Panc1 (cell line): Measurements from ENCODE around the gene ASAP2.

Experiments used
- POLR2AphosphoS5 ChIP-seq: IDR thresholded peaks from 2 replicates; pipeline ENCODE4 v1.6.1; 2012; ENCODE audit warnings: mild to moderate bottlenecking, low read depth, low read length, moderate library complexity
- TCF7L2 ChIP-seq: IDR thresholded peaks from 2 replicates; pipeline ENCODE4 v1.6.1; 2011; ENCODE audit warnings: mild to moderate bottlenecking, low read depth, low read length, inconsistent platforms
- TF ChIP-seq, protein P1 (sequence below): fragments of 450-650 bp; IDR thresholded peaks from 2 replicates; pipeline ENCODE4 v1.5.1; 2017; ENCODE audit warnings: mild to moderate bottlenecking
- TF ChIP-seq, protein P2 (sequence below), 2 experiments: IDR thresholded peaks; 2 replicates each; pipeline ENCODE4 v1.6.1; 2011 to 2012; ENCODE audit warnings: low read depth in 2 of 2, control low read depth in 1 of 2, low read length in 1 of 2, mild to moderate bottlenecking in 1 of 2, moderate library complexity in 1 of 2; ENCODE audit not compliant: insufficient read depth in 1 of 2

GRCh38 chr2:9240745-9241144 is 34.1 kb downstream of the ASAP2 start:
- TF ChIP-seq, protein P1, sequence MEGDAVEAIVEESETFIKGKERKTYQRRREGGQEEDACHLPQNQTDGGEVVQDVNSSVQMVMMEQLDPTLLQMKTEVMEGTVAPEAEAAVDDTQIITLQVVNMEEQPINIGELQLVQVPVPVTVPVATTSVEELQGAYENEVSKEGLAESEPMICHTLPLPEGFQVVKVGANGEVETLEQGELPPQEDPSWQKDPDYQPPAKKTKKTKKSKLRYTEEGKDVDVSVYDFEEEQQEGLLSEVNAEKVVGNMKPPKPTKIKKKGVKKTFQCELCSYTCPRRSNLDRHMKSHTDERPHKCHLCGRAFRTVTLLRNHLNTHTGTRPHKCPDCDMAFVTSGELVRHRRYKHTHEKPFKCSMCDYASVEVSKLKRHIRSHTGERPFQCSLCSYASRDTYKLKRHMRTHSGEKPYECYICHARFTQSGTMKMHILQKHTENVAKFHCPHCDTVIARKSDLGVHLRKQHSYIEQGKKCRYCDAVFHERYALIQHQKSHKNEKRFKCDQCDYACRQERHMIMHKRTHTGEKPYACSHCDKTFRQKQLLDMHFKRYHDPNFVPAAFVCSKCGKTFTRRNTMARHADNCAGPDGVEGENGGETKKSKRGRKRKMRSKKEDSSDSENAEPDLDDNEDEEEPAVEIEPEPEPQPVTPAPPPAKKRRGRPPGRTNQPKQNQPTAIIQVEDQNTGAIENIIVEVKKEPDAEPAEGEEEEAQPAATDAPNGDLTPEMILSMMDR: no peak
- TF ChIP-seq, protein P2, sequence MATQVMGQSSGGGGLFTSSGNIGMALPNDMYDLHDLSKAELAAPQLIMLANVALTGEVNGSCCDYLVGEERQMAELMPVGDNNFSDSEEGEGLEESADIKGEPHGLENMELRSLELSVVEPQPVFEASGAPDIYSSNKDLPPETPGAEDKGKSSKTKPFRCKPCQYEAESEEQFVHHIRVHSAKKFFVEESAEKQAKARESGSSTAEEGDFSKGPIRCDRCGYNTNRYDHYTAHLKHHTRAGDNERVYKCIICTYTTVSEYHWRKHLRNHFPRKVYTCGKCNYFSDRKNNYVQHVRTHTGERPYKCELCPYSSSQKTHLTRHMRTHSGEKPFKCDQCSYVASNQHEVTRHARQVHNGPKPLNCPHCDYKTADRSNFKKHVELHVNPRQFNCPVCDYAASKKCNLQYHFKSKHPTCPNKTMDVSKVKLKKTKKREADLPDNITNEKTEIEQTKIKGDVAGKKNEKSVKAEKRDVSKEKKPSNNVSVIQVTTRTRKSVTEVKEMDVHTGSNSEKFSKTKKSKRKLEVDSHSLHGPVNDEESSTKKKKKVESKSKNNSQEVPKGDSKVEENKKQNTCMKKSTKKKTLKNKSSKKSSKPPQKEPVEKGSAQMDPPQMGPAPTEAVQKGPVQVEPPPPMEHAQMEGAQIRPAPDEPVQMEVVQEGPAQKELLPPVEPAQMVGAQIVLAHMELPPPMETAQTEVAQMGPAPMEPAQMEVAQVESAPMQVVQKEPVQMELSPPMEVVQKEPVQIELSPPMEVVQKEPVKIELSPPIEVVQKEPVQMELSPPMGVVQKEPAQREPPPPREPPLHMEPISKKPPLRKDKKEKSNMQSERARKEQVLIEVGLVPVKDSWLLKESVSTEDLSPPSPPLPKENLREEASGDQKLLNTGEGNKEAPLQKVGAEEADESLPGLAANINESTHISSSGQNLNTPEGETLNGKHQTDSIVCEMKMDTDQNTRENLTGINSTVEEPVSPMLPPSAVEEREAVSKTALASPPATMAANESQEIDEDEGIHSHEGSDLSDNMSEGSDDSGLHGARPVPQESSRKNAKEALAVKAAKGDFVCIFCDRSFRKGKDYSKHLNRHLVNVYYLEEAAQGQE (IDR thresholded peaks at IDR 0.05; ENCODE audit: insufficient read depth in 1 of 2, low read depth in 2 of 2, low read length in 1 of 2): no peak
- TF ChIP-seq TCF7L2 (no peak), POLR2AphosphoS5 (no peak)
